WTC11 (cell line): ENCODE data around the gene ZNF354C.

Experiments
- CREB1 ChIP-seq: sonication (generic); formaldehyde crosslinking; IDR thresholded peaks from 2 replicates; pipeline ENCODE4 v1.8.0; 2023; ENCODE audit warnings: mild to moderate bottlenecking, missing genetic modification reagents
- CTCF ChIP-seq: fragments of 200-600 bp; IDR thresholded peaks from 2 replicates; pipeline ENCODE4 v1.8.0; 2022; ENCODE audit warnings: antibody characterized with exemption
- IRF2 ChIP-seq: sonication (generic); formaldehyde crosslinking; IDR thresholded peaks from 2 replicates; pipeline ENCODE4 v1.8.0; 2022; ENCODE audit warnings: low read depth, missing genetic modification reagents, borderline replicate concordance
- NFYB ChIP-seq: sonication (generic); formaldehyde crosslinking; conservative IDR thresholded peaks from 2 replicates; pipeline ENCODE4 v1.8.0; 2022; ENCODE audit warnings: low read depth, missing genetic modification reagents

- TF ChIP-seq CTCF (no peak), NFYB (CRISPR knock-in tag) (no peak), CREB1 (CRISPR knock-in tag) (no peak), IRF2 (CRISPR knock-in tag) (no peak)
Observed at GRCh38 chr5:179114756-179115155, 54.6 kb downstream of the ZNF354C start.
